ENCODE results near the gene CLK3.
"Not testable (repeated sequence)": the region's sequence is repeated elsewhere in the genome, so short reads cannot be mapped to it uniquely, and the experiment has no call there.

The CLK3 gene

GRCh38 chr15:74621936-74622335 lies 6.3 kb downstream of the CLK3 start:
- no peak for DNase-seq

GRCh38 chr15:74622758-74623157 lies 7.1 kb downstream of the CLK3 start:
- no peak for DNase-seq

- DNase-seq, result no peak
These were observed 8.5 kb downstream of the CLK3 start for GRCh38 chr15:74624020-74624602.

GRCh38 chr15:74625693-74626092 lies 10.1 kb downstream of the CLK3 start:
- DNase-seq, result no peak

GRCh38 chr15:74626336-74626735 lies 10.7 kb downstream of the CLK3 start:
- no peak for DNase-seq

- no peak for DNase-seq
These were observed 11.4 kb downstream of the CLK3 start for GRCh38 chr15:74626752-74627692.

- no peak for DNase-seq
These were observed 12.1 kb downstream of the CLK3 start for GRCh38 chr15:74627766-74628165.

GRCh38 chr15:74628199-74628598 lies 12.6 kb downstream of the CLK3 start:
- DNase-seq, result no peak

- no peak for DNase-seq
These were observed 13.3 kb downstream of the CLK3 start for GRCh38 chr15:74628949-74629348.

GRCh38 chr15:74629696-74630095 lies 14.1 kb downstream of the CLK3 start:
- DNase-seq, result not testable (repeated sequence)

GRCh38 chr15:74630284-74631086 lies 14.8 kb downstream of the CLK3 start:
- DNase-seq, result no peak

- no peak for DNase-seq
These were observed 15.4 kb downstream of the CLK3 start for GRCh38 chr15:74631087-74631385.

GRCh38 chr15:74631408-74631807 lies 15.8 kb downstream of the CLK3 start:
- no peak for DNase-seq

GRCh38 chr15:74631935-74632560 lies 16.4 kb downstream of the CLK3 start:
- peak; percentile 67 for DNase-seq

GRCh38 chr15:74632601-74633000 lies 17.0 kb downstream of the CLK3 start:
- DNase-seq, result no peak

- DNase-seq, result no peak
These were observed 18.1 kb downstream of the CLK3 start for GRCh38 chr15:74633781-74634180.

GRCh38 chr15:74635228-74635627 lies 19.6 kb downstream of the CLK3 start:
- peak; percentile 74 for DNase-seq

- DNase-seq, result no peak
These were observed 21.3 kb downstream of the CLK3 start for GRCh38 chr15:74636984-74637383.

- DNase-seq, result no peak
These were observed 25.5 kb downstream of the CLK3 start for GRCh38 chr15:74641151-74641550.

- DNase-seq, result no peak
These were observed 26.7 kb downstream of the CLK3 start for GRCh38 chr15:74642348-74642733.

- no peak for DNase-seq
These were observed 27.4 kb downstream of the CLK3 start for GRCh38 chr15:74642734-74643664.

GRCh38 chr15:74643665-74644204 lies 28.1 kb downstream of the CLK3 start:
- DNase-seq, result no peak
